ENCODE measurements around the gene PID1. TPM values are rescaled to one million over a fixed set of nuclear protein-coding genes. Genes with fewer than 3 reads are reported as not detected.

The PID1 gene
- total RNA-seq, 4 donors from 2014 or later = 33.1 to 48.6 (median 39.7) TPM

DNA sequence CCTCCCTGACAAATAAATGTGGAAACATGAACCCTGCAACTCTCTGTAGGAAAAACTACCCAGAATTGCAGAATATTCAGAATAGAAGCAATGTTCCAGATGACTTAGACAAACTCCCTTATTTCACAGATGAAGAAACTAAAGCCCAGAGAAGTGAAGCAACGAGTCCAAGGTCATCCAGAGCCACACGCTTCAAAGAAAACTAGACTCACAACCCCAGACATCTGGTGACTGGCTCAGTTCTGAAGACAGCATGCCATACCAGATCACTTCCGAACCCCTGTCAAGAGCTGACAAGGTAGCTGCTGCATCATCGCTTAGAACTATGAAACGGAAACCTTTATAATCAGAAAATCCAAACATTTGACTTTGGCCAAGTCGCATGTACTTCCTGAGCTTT is 101.3 kb downstream of the PID1 start:
- Histone ChIP-seq H3K4me3 (no peak overlapping the region), H3K9me3 (peaks cover 0 to 5% (median 0%) of the 10 kb centered on the region in 4 donors), H3K36me3 (no peaks in the 10 kb centered on the region), H3K4me1 (no peaks in the 10 kb centered on the region), H3K27ac (no peak overlapping the region), H3K27me3 (no peaks in the 10 kb centered on the region)
- DNase-seq (ENCODE audit: low spot score in 2 of 2) = no peak
- 86 to 90% methylated on average over 6 of the region's 6 CpGs for WGBS, 2 donors
- TF ChIP-seq EP300 (IDR thresholded peaks at IDR 0.05) (no peak), POLR2A (IDR thresholded peaks at IDR 0.05) (no peak), CTCF (IDR thresholded peaks at IDR 0.05) (no peak)

DNA sequence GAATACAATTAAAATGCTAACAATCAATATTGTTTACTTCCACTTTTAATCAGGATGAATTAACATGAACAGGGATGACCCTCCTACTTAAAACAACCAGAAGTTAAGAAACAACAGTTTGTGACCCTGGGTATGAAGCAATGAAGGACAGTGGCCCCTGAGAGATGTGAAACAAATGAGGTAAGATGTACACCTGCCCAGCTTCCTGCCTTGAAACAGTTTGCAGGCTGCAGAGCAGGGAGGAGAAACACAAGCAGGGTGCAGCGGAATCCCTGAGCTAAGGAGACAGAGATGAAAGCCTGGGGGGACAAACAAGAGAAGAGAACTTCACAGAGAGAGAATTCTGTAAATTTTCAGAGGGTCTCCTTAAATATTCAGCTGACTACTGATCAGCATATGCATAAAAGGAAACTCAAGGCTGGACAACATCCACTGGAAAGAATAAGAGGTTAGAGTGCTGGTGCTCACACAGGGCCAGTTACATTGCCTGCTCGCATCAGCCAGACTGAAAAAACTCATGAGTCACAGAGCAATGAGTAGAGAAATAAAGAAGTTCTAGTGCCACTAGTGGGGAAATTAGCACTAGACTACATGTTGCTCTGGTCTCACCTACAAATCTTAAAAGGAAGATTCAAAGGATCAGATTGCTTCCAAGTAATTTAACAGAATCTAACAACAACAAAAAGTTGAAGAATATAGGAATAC is 106.4 kb downstream of the PID1 start:
- Histone ChIP-seq H3K27me3 (no peaks in the 10 kb centered on the region), H3K27ac (no peak overlapping the region), H3K9me3 (no peaks in the 10 kb centered on the region), H3K36me3 (no peaks in the 10 kb centered on the region), H3K4me1 (no peaks in the 10 kb centered on the region), H3K4me3 (no peak overlapping the region)
- 53 to 66% methylated on average over 2 of the region's 2 CpGs for WGBS, 2 donors
- TF ChIP-seq POLR2A (IDR thresholded peaks at IDR 0.05) = no peak
- TF ChIP-seq EP300 (IDR thresholded peaks at IDR 0.05) = no peak
- TF ChIP-seq CTCF (IDR thresholded peaks at IDR 0.05) = no peak
- no peak for DNase-seq (ENCODE audit: low spot score in 2 of 2)

- Histone ChIP-seq H3K27me3 (no peaks in the 10 kb centered on the region), H3K36me3 (no peaks in the 10 kb centered on the region), H3K9me3 (no peaks in the 10 kb centered on the region), H3K4me3 (no peak overlapping the region), H3K27ac (no peak overlapping the region), H3K4me1 (no peaks in the 10 kb centered on the region)
- 39 to 49% methylated on average over 2 of the region's 2 CpGs for WGBS, 2 donors
- TF ChIP-seq EP300 (IDR thresholded peaks at IDR 0.05) = no peak
- no peak for TF ChIP-seq POLR2A (IDR thresholded peaks at IDR 0.05)
- TF ChIP-seq CTCF (IDR thresholded peaks at IDR 0.05) = no peak
- no peak for DNase-seq (ENCODE audit: low spot score in 2 of 2)
These were observed 107.2 kb downstream of the PID1 start for GRCh38 chr2:229163893-229164292.

GRCh38 chr2:229162015-229162414 is 109.1 kb downstream of the PID1 start:
- Histone ChIP-seq H3K36me3 (no peaks in the 10 kb centered on the region), H3K9me3 (no peaks in the 10 kb centered on the region), H3K4me3 (no peak overlapping the region), H3K27me3 (no peaks in the 10 kb centered on the region), H3K4me1 (no peaks in the 10 kb centered on the region), H3K27ac (no peak overlapping the region)
- no peak for DNase-seq (ENCODE audit: low spot score in 2 of 2)
- no peak for TF ChIP-seq POLR2A (IDR thresholded peaks at IDR 0.05)
- TF ChIP-seq CTCF (IDR thresholded peaks at IDR 0.05) = no peak
- no peak for TF ChIP-seq EP300 (IDR thresholded peaks at IDR 0.05)
- WGBS, 2 donors = 58 to 63% methylated on average over 4 of the region's 4 CpGs

- no peak for DNase-seq (ENCODE audit: low spot score in 2 of 2)
- H3K27me3 ChIP-seq = no peaks in the 10 kb centered on the region
- no peaks in the 10 kb centered on the region for H3K9me3 ChIP-seq
- H3K4me1 ChIP-seq = no peaks in the 10 kb centered on the region
- H3K27ac ChIP-seq = no peak overlapping the region
- WGBS, 2 donors = 74 to 78% methylated on average over 2 of the region's 2 CpGs
- no peaks in the 10 kb centered on the region for H3K36me3 ChIP-seq
- TF ChIP-seq POLR2A (IDR thresholded peaks at IDR 0.05) = no peak
- TF ChIP-seq CTCF (IDR thresholded peaks at IDR 0.05) = no peak
- no peak for TF ChIP-seq EP300 (IDR thresholded peaks at IDR 0.05)
- H3K4me3 ChIP-seq = no peak overlapping the region
These were observed 110.1 kb downstream of the PID1 start for GRCh38 chr2:229160984-229161383.
